K562 (cell line): ENCODE measurements around the gene RHBG. TPM values are rescaled to one million over a fixed set of nuclear protein-coding genes. Genes with fewer than 3 reads are reported as not detected.

Experiments used
- BCOR ChIP-seq: fragments of 450-650 bp; IDR thresholded peaks from 2 replicates; pipeline ENCODE4 v1.6.1; 2016
- ELF2 ChIP-seq: fragments of 250-450 bp; sonication (Bioruptor Pico); IDR thresholded peaks from 2 replicates; pipeline ENCODE4 v1.5.0; 2021; ENCODE audit warnings: mild to moderate bottlenecking
- FOXK2 ChIP-seq, 2 experiments: fragments of 450-650 bp; IDR thresholded peaks in 1 of 2; conservative IDR thresholded peaks in 1 of 2; 2 replicates each; pipeline ENCODE4 v1.6.1; 2016; ENCODE audit warnings: low read depth in 2 of 2, mild to moderate bottlenecking in 1 of 2
- KDM5B ChIP-seq: fragments of 200-600 bp; sonication (generic); IDR thresholded peaks from 2 replicates; pipeline ENCODE4 v1.6.1; 2012; ENCODE audit warnings: low read depth, mild to moderate bottlenecking, moderate library complexity, low read length, control low read depth, inconsistent platforms; ENCODE audit not compliant: insufficient replicate concordance
- NCOA2 ChIP-seq, 2 experiments: fragments of 450-650 bp; IDR thresholded peaks; 2 replicates each; pipeline ENCODE4 v1.6.1; 2018; ENCODE audit warnings: mild to moderate bottlenecking in 2 of 2, moderate library complexity in 1 of 2; ENCODE audit not compliant: partially characterized antibody in 2 of 2
- NR2C1 ChIP-seq, 2 experiments: fragments of 450-650 bp; IDR thresholded peaks; 2 replicates each; pipeline ENCODE4 v1.6.1; 2017; ENCODE audit warnings: mild to moderate bottlenecking in 2 of 2, antibody characterized with exemption in 1 of 2, inconsistent platforms in 1 of 2, missing compliant biosample characterization in 1 of 2, missing genetic modification characterization in 1 of 2
- PHF8 ChIP-seq: fragments of 200-600 bp; sonication (generic); IDR thresholded peaks from 2 replicates; pipeline ENCODE4 v1.6.1; 2012; ENCODE audit warnings: mixed run types, mild to moderate bottlenecking, inconsistent platforms, low read length, moderate library complexity, borderline replicate concordance
- SREBF1 ChIP-seq: fragments of 150-350 bp; IDR thresholded peaks from 2 replicates; pipeline ENCODE4 v1.6.1; 2014; ENCODE audit warnings: antibody characterized with exemption, low read depth, low read length, borderline replicate concordance
- SUPT5H ChIP-seq: fragments of 450-650 bp; IDR thresholded peaks from 2 replicates; pipeline ENCODE4 v1.6.1; 2016
- TCF7L2 ChIP-seq: fragments of 150-350 bp; IDR thresholded peaks from 2 replicates; pipeline ENCODE4 v1.6.1; 2016; ENCODE audit warnings: low read depth, mild to moderate bottlenecking, low read length, moderate library complexity
- ZNF436 ChIP-seq: fragments of 250-450, 450-650 bp; sonication (Bioruptor Pico); formaldehyde crosslinking; IDR thresholded peaks from 2 replicates; pipeline ENCODE4 v1.7.0; 2020; ENCODE audit warnings: mild to moderate bottlenecking
- ZSCAN29 ChIP-seq: fragments of 450-650 bp; IDR thresholded peaks from 2 replicates; pipeline ENCODE4 v1.6.1; 2017
- polyA plus RNA-seq, 8 experiments: library from polyadenylated mRNA; depleted of rRNA in 4 of 8; stranded (reverse) in 5 of 8; unstranded in 3 of 8; fragments of >200 nt; fragmentation: Nextera tagmentation in 2 of 8; fragmentation: Illumina TruSeq in 1 of 8; extraction: Ambion mirVana in 2 of 8; extraction: Trizol in 1 of 8; gene quantifications; 2 replicates each; pipeline versions ENCODE4 v1.2.1 to v1.2.3, GENCODE V29; 2011 to 2014; ENCODE audit warnings: inconsistent platforms in 1 of 8, missing spikeins in 1 of 8
- total RNA-seq, 7 experiments: library from RNA; depleted of rRNA in 6 of 7; stranded (reverse); fragments of >200 nt in 6 of 7; fragmentation: Illumina TruSeq in 2 of 7; extraction: Trizol in 2 of 7; gene quantifications; 2 replicates each; pipeline versions ENCODE4 v1.2.1 to v1.2.3, GENCODE V29; 2011 to 2021; ENCODE audit warnings: low replicate concordance in 1 of 7
- TF ChIP-seq, protein P1 (sequence below): sonication (generic); formaldehyde crosslinking; IDR thresholded peaks from 2 replicates; pipeline ENCODE4 v1.9.0; 2022; ENCODE audit warnings: mild to moderate bottlenecking, missing genetic modification reagents
- TF ChIP-seq, protein P2 (sequence below): sonication (generic); formaldehyde crosslinking; IDR thresholded peaks from 2 replicates; pipeline ENCODE4 v1.4.0; 2020; ENCODE audit warnings: mild to moderate bottlenecking, missing genetic modification reagents
- TF ChIP-seq, protein P3 (sequence below): fragments of 450-650 bp; IDR thresholded peaks from 2 replicates; pipeline ENCODE4 v1.7.1; 2018; ENCODE audit warnings: mild to moderate bottlenecking, low read depth; ENCODE audit not compliant: partially characterized antibody

RHBG gene
- total and polyA plus RNA-seq, 9 of the 15 experiments (the other 6 are each of a cell fraction or from before 2014, with no cell fraction given) = not detected

DNA sequence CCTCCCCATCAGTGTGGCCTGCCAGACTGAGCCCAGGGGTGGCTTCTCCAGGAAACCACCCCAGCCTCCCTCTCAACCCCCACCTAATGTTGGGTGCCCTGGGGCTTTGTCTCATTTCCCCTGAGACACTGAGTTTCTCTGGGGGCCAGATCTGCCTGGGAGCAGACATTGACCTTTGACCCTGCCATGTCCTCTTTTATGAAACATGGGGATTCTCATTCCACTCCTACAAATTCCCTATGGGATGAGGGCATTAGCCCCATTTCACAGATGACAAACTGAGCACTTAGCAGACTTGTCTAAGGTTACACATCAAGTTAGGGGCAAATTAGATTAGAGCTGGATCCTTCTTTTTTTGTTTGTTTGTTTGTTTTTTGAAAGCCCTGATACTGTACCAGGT is 24.1 kb downstream of the RHBG start (continued):
- no peak for TF ChIP-seq TCF7L2
- TF ChIP-seq, protein P1, sequence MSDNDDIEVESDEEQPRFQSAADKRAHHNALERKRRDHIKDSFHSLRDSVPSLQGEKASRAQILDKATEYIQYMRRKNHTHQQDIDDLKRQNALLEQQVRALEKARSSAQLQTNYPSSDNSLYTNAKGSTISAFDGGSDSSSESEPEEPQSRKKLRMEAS (CRISPR knock-in tag) = no peak
- TF ChIP-seq, protein P2, sequence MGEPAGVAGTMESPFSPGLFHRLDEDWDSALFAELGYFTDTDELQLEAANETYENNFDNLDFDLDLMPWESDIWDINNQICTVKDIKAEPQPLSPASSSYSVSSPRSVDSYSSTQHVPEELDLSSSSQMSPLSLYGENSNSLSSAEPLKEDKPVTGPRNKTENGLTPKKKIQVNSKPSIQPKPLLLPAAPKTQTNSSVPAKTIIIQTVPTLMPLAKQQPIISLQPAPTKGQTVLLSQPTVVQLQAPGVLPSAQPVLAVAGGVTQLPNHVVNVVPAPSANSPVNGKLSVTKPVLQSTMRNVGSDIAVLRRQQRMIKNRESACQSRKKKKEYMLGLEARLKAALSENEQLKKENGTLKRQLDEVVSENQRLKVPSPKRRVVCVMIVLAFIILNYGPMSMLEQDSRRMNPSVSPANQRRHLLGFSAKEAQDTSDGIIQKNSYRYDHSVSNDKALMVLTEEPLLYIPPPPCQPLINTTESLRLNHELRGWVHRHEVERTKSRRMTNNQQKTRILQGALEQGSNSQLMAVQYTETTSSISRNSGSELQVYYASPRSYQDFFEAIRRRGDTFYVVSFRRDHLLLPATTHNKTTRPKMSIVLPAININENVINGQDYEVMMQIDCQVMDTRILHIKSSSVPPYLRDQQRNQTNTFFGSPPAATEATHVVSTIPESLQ = no peak
- TF ChIP-seq, protein P3, sequence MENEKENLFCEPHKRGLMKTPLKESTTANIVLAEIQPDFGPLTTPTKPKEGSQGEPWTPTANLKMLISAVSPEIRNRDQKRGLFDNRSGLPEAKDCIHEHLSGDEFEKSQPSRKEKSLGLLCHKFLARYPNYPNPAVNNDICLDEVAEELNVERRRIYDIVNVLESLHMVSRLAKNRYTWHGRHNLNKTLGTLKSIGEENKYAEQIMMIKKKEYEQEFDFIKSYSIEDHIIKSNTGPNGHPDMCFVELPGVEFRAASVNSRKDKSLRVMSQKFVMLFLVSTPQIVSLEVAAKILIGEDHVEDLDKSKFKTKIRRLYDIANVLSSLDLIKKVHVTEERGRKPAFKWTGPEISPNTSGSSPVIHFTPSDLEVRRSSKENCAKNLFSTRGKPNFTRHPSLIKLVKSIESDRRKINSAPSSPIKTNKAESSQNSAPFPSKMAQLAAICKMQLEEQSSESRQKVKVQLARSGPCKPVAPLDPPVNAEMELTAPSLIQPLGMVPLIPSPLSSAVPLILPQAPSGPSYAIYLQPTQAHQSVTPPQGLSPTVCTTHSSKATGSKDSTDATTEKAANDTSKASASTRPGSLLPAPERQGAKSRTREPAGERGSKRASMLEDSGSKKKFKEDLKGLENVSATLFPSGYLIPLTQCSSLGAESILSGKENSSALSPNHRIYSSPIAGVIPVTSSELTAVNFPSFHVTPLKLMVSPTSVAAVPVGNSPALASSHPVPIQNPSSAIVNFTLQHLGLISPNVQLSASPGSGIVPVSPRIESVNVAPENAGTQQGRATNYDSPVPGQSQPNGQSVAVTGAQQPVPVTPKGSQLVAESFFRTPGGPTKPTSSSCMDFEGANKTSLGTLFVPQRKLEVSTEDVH = no peak
- TF ChIP-seq ELF2 = no peak
- peak; percentile 76 for TF ChIP-seq NR2C1 (IDR thresholded peaks at IDR 0.05)
- peak; percentile 63; the same call in 1 of the 2 replicates for TF ChIP-seq NR2C1 (tag; IDR thresholded peaks at IDR 0.05)
- TF ChIP-seq SREBF1 = no peak
- TF ChIP-seq BCOR = 0 out of 2 replicates have a peak, but pooled peaks have one; percentile 27
- TF ChIP-seq NCOA2 (IDR thresholded peaks at IDR 0.05; ENCODE audit: partially characterized antibody in 2 of 2) = no peak
- TF ChIP-seq ZNF436 (CRISPR knock-in tag) = no peak
- no peak for TF ChIP-seq FOXK2 (conservative IDR thresholded peaks at IDR 0.05 in 1 of 2, IDR thresholded peaks at IDR 0.05 in 1 of 2; ENCODE audit: low read depth in 2 of 2)
- TF ChIP-seq ZSCAN29 = no peak
- TF ChIP-seq SUPT5H = no peak
- no peak for TF ChIP-seq KDM5B
- TF ChIP-seq PHF8 = no peak
- TF ChIP-seq, all 486 proteins: peak for 3
